GM18498 (cell line): ENCODE measurements around the gene ATP7B.

Source experiments
- ATAC-seq: cut with Tn5 transposase; IDR thresholded peaks from one replicate; pipeline ENCODE4 v1.9.1; 2021; ENCODE audit warnings: mild to moderate bottlenecking, moderate library complexity; ENCODE audit not compliant: unreplicated experiment

ATP7B gene

GRCh38 chr13:51953347-51954195, 57.7 kb downstream of the ATP7B start:
- no peak for ATAC-seq

- ATAC-seq = no peak
These were observed 60.5 kb downstream of the ATP7B start for GRCh38 chr13:51950722-51951121.

DNA sequence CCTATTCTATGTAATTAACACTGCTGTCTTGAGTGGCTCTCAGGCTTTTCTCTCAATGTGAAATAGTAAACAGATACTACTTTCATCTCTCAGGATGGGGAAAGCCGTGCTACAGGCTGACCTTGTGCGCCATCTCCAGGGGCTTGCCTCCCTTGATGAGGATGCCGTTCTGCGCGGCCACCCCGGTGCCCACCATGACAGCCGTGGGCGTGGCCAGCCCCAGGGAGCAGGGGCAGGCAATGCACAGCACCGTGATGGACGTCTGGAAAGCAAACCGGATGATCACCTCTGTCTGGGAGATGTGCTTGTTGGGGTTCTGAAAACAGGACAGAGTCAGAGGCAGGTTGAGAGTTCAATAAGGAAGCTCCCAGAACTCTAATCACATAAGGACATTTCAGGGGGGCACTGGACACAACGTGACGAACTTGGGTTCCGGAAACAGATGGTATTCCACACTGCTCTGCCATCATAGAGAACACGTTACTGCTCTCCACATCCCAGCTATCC, 65.0 kb downstream of the ATP7B start:
- ATAC-seq = no peak

DNA sequence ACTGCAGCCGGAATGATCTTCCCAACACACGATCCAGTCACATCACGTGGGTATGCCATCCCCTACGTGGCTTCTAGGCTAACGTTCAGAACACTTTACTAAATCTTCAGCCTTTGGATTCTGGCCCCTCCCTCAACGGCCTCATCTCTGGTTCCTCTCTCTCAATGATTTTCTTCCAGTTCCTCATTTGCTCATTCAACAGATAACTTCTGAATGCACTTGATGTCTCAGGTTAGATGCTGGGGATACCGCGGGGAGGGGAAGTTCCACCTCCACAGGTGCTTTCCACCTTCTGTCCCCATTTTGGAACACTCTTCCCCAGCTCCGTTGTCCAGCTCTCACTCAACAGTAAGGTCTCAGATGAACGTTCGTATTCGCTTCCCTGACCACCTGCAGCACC, 66.1 kb downstream of the ATP7B start:
- no peak for ATAC-seq

DNA sequence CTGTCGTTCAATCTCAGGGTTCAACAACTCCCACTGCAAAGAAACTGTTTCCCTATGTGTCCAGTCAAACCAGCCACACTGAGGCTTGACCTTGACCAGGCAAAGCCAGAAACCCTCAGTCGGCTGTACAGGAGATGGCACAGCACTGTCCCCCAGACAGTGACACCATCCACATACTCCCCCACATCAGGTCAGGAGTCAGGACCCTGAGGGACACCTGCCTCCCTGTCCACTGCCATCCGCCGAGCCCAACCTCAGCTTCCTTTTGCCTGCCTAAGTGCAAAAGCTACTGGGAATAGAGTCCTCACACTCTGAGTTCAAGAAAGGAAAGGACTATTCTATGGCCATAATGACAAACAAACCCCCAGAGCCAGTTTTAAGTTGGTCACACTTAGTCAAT, 66.8 kb downstream of the ATP7B start:
- no peak for ATAC-seq

GRCh38 chr13:51943721-51944120, 67.5 kb downstream of the ATP7B start:
- no peak for ATAC-seq

DNA sequence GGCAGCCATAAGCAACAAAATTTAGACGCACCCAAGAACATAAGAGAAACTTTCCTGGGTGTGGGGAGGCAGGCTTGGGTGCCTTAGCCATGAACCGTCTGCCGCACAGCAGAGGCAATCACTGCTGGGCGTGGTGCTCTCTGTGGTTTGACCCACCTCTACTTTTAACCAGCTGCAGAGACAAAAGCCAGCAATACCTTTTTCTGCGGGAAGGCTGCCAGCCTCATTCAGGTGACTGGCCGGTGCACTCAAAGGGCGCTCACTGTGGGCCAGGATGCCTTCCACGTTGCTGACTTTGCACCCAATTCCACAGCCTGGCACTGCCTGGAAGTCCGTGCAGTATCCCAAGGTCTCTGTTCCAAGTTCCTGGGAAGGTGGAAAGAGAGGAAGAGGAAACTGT, 69.1 kb downstream of the ATP7B start:
- no peak for ATAC-seq

DNA sequence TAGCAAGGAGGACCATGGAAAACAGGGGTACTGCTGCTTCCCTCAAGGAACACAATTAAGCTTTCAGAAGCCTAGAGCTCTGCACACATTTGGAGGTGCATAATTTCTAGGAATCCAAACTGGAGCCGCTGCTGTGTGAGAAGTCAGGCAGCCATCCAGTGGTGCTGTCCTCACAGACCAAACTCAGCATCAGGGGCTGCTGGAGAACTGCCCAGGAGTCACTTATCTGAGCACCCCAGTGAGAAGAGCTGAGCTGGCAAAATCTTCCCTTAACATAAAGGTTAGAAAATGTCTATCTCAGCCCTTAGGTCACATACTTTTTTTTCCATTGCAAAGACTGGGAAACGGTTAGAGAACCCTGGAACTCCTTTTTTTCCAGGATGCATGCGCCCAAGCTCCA, 72.8 kb downstream of the ATP7B start:
- no peak for ATAC-seq

GRCh38 chr13:51937320-51938290, 73.6 kb downstream of the ATP7B start:
- ATAC-seq = no peak

- no peak for ATAC-seq
These were observed 75.7 kb downstream of the ATP7B start for GRCh38 chr13:51935326-51936171.

GRCh38 chr13:51934461-51935087, 76.7 kb downstream of the ATP7B start:
- ATAC-seq = no peak

GRCh38 chr13:51933466-51934058, 77.7 kb downstream of the ATP7B start:
- no peak for ATAC-seq

DNA sequence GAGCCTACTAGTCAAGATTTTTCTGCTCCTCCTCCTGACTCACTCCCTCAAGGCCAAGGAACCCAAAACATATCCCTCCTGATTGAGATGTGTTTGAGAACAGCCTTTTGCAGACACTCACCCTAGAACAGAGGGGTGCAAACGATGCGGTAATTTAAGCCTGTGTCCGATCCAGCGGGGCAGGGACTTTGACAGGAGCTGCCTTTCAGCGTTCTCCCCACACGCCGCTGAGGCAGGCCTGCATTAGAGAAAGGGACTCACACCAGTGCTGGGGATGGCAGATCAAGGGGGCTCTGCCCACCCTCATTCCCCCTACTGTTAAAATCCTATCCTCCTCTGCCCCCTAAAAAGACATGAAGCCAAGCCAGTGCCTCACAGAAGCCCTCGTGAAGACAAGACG, 79.0 kb downstream of the ATP7B start:
- ATAC-seq = no peak

DNA sequence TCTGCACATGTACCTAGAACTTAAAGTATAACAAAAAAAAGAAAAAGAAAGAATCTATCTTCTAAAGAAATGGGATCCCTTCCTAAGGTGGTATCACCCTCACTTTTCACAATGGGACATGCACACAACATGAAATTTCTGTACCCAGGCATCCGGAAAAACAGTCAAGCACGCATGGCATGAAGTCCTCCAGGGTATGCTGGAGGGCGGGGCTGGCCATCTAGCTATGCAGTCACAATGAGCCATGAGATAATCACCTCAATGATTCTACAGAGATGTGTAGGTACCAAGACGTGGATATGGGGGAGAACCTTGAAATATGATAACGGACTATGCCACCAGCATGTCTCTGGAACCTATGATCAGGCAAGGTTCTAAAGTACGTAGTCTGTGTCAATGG, 79.6 kb downstream of the ATP7B start:
- ATAC-seq = no peak

DNA sequence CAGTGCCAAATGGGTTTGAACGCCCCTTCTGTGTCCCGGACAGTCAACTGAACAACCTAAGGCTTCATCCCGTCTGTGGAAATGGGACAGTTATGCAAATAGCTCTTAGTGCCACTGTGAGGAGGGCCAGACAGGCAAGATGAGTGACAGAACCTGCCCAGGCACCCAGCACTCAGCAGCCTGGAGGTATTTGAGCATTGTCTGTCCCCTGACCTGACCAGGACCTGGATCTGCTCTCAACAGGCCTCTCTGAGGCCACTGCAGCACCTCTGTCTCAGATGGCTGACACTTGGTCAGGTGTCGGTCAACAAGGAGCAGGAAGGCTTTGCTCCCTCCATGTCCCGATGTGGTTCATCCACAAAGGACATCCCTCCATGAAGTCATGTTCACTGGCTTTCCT, 81.6 kb downstream of the ATP7B start:
- no peak for ATAC-seq

- ATAC-seq = no peak
These were observed 83.0 kb downstream of the ATP7B start for GRCh38 chr13:51928231-51928630.

GRCh38 chr13:51927129-51927528, 84.1 kb downstream of the ATP7B start:
- no peak for ATAC-seq

DNA sequence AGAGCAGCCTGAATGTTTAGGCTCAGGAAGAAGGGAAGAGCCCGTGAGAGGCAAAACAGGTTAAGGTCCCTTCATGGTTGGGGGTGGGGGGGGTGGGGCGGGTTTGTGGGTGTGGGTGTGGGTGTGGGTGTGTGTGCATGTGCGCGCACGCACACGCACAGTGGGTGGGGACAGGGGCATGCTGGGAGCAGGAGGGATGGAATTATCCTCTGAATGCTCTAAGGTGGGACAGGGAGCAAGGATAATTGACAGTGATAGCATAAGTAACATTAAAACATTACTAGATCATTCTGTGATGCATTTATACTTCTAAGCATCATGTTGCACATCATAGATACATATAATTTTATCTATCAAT, 84.7 kb downstream of the ATP7B start:
- ATAC-seq = no peak

- no peak for ATAC-seq
These were observed 85.3 kb downstream of the ATP7B start for GRCh38 chr13:51925865-51926527.
